HEK293T (cell line): ENCODE results near the gene NFATC1.

Experiments
- CTCF ChIA-PET: fragments of 350-600 bp; formaldehyde crosslinking; extraction: SDS; loops from one replicate; lab custom pipeline; 2021; ENCODE audit warnings: antibody characterized with exemption, inconsistent platforms; lab: Yijun Ruan, JAX
- POLR2A ChIA-PET: fragments of 350-600 bp; formaldehyde crosslinking; extraction: SDS; loops from one replicate; lab custom pipeline; 2020; ENCODE audit warnings: antibody characterized with exemption, inconsistent platforms; lab: Yijun Ruan, JAX
- DNase-seq: peaks from one replicate; pipeline ENCODE4 v3.0.0; 2012; ENCODE audit warnings: mixed read lengths; ENCODE audit errors: extremely low spot score
- ARNT ChIP-seq: fragments of 450-650 bp; IDR thresholded peaks from 2 replicates; pipeline ENCODE4 v1.6.1; 2017; ENCODE audit warnings: mild to moderate bottlenecking
- BHLHE40 ChIP-seq: fragments of 450-650 bp; IDR thresholded peaks from 2 replicates; pipeline ENCODE4 v1.6.1; 2016; ENCODE audit warnings: mild to moderate bottlenecking, moderate library complexity, borderline replicate concordance
- CTBP1 ChIP-seq: fragments of 450-650 bp; IDR thresholded peaks from 2 replicates; pipeline ENCODE4 v1.6.1; 2016; ENCODE audit warnings: borderline replicate concordance
- ELF4 ChIP-seq: fragments of 450-650 bp; IDR thresholded peaks from 2 replicates; pipeline ENCODE4 v1.6.1; 2017; ENCODE audit warnings: antibody characterized with exemption
- FOXA1 ChIP-seq: fragments of 450-650 bp; IDR thresholded peaks from 2 replicates; pipeline ENCODE4 v1.6.1; 2016; ENCODE audit warnings: mild to moderate bottlenecking
- FOXK2 ChIP-seq: fragments of 450-650 bp; IDR thresholded peaks from 2 replicates; pipeline ENCODE4 v1.6.1; 2016; ENCODE audit warnings: mild to moderate bottlenecking
- FOXM1 ChIP-seq: fragments of 450-650 bp; IDR thresholded peaks from 2 replicates; pipeline ENCODE4 v1.6.1; 2017; ENCODE audit warnings: mild to moderate bottlenecking, borderline replicate concordance
- HDGF ChIP-seq: fragments of 450-650 bp; IDR thresholded peaks from 2 replicates; pipeline ENCODE4 v1.6.1; 2017; ENCODE audit warnings: antibody characterized with exemption, borderline replicate concordance
- L3MBTL2 ChIP-seq: fragments of 450-650 bp; conservative IDR thresholded peaks from 2 replicates; pipeline ENCODE4 v1.6.1; 2016; ENCODE audit warnings: mild to moderate bottlenecking
- LEF1 ChIP-seq: fragments of 450-650 bp; IDR thresholded peaks from 2 replicates; pipeline ENCODE4 v1.6.1; 2017; ENCODE audit warnings: mild to moderate bottlenecking, borderline replicate concordance
- NFRKB ChIP-seq: fragments of 450-650 bp; IDR thresholded peaks from 2 replicates; pipeline ENCODE4 v1.6.1; 2016; ENCODE audit warnings: mild to moderate bottlenecking, moderate library complexity
- SP1 ChIP-seq: fragments of 450-650 bp; IDR thresholded peaks from 2 replicates; pipeline ENCODE4 v1.6.1; 2017
- SUZ12 ChIP-seq: fragments of 450-650 bp; IDR thresholded peaks from 2 replicates; pipeline ENCODE4 v1.6.1; 2016; ENCODE audit warnings: mild to moderate bottlenecking
- TARDBP ChIP-seq: fragments of 450-650 bp; IDR thresholded peaks from 2 replicates; pipeline ENCODE4 v1.6.1; 2016
- ZNF384 ChIP-seq: fragments of 450-650 bp; IDR thresholded peaks from 2 replicates; pipeline ENCODE4 v1.6.1; 2016
- TF ChIP-seq, protein P1 (sequence below): fragments of 450-650 bp; IDR thresholded peaks from 2 replicates; pipeline ENCODE4 v1.6.1; 2016

The NFATC1 gene

DNA sequence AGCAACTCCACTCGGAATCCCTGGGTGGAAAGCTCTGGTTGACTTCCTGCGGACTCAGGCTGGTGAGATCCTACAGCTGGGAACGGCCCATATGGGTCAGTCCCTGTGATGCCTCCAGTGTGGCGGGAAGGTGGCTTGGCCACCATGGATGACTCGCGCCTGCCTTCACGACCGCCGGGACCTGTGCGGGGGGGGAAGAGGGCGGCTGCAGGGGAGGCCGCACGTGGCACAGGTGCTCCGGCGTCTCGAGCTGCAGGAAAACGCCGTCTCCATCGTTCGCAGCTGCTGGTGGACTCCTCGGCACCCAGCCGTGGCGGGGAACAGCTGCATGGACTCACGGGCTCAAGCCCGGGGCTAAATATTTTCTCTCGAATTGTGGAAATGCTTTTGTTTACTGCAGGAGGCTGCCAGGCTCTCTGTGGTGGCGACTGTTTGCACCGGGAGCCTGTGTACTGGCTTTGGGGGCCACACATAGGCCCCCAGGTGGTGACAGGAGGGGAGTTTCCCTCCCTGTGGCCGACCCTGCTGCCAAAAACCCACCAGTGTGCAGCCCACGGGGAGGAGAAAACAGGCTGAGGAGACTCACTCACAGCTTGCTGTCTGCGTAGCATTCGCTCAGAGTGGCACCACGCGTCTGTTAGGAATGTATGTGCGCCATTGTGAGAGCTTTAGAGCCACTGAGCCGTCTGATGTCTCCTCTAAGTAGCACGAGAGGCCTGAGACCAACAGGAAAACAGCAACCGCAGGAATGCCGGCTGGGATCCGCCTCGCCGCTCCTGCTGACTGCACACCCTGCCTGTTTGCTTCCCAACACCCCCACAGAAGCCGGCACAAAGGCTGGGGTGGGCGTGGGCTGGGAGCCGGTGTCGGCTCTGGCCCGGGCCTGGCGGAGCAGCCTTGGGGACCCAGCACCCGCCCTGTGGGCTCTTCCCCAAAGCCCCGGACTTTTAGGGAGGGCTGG is 89.2 kb downstream of the NFATC1 start:
- TF ChIP-seq LEF1 (no peak), NFRKB (no peak), ZNF384 (no peak), HDGF (no peak), FOXK2 (no peak), ELF4 (no peak), SUZ12 (no peak), FOXM1 (no peak), BHLHE40 (no peak), ARNT (no peak)
- TF ChIP-seq, protein P1, sequence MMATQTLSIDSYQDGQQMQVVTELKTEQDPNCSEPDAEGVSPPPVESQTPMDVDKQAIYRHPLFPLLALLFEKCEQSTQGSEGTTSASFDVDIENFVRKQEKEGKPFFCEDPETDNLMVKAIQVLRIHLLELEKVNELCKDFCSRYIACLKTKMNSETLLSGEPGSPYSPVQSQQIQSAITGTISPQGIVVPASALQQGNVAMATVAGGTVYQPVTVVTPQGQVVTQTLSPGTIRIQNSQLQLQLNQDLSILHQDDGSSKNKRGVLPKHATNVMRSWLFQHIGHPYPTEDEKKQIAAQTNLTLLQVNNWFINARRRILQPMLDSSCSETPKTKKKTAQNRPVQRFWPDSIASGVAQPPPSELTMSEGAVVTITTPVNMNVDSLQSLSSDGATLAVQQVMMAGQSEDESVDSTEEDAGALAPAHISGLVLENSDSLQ: no peak
- no peak for DNase-seq
- CTCF ChIA-PET: no interaction called here
- POLR2A ChIA-PET: no interaction called here

DNA sequence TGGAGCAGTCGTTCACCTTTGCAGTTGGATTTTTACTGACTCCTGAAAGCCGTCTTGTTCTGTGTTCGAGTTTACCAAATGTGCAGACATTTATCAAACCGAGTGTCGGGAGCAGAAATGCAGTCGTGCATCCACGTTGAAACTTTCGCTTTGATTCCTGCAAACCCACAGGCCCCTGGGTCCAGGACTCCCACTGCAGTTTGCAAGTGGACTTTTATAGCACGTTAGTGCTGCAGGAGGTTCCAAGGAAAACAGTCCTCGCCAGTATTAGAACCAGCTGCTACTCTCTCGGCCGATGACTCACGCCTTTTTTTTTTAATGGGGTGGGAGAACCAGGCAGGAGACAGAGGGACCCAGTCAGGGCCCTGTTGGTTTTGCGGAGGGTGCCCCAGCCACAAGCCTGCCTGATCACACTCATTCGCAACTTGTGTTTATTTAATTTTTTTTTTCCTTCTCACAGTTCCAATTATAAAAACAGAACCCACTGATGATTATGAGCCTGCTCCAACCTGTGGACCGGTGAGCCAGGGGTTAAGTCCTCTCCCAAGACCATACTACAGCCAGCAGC is 90.1 kb downstream of the NFATC1 start:
- CTCF ChIA-PET: no interaction called here
- POLR2A ChIA-PET: no interaction called here
- TF ChIP-seq FOXK2 (no peak), NFRKB (no peak), HDGF (no peak), ARNT (no peak), SP1 (no peak), ZNF384 (no peak), L3MBTL2 (no peak), BHLHE40 (no peak), CTBP1 (no peak), SUZ12 (no peak), LEF1 (no peak), FOXM1 (no peak), FOXA1 (no peak), TARDBP (no peak), ELF4 (no peak)
- TF ChIP-seq, protein P1: no peak
- no peak for DNase-seq

DNA sequence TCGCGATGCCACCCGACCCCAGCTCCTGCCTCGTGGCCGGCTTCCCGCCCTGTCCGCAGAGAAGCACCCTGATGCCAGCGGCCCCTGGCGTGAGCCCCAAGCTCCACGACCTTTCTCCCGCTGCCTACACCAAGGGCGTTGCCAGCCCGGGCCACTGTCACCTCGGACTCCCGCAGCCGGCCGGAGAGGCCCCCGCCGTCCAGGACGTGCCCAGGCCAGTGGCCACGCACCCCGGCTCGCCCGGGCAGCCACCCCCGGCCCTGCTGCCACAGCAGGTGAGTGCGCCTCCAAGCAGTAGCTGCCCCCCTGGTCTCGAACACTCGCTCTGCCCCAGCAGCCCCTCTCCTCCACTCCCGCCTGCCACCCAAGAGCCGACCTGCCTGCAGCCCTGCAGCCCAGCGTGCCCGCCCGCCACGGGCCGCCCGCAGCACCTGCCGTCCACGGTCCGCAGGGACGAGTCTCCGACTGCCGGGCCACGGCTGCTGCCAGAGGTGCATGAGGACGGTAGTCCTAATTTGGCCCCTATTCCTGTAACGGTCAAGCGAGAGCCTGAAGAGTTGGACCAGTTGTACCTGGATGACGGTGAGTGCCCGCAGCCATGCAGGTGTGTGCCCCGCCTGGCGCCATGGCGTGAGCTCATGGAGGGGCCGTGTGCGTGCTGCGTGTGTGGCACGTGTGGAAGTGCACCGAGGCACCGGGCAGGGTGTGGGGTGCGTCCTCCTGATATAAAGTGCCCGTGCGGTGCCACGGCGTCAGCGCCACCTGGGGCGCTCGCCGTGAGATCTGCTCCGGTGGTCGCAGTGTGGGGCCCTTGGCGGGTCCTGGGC is 90.8 kb downstream of the NFATC1 start:
- CTCF ChIA-PET: no interaction called here
- TF ChIP-seq, protein P1: no peak
- TF ChIP-seq ARNT (no peak), CTBP1 (no peak), ELF4 (no peak)

DNA sequence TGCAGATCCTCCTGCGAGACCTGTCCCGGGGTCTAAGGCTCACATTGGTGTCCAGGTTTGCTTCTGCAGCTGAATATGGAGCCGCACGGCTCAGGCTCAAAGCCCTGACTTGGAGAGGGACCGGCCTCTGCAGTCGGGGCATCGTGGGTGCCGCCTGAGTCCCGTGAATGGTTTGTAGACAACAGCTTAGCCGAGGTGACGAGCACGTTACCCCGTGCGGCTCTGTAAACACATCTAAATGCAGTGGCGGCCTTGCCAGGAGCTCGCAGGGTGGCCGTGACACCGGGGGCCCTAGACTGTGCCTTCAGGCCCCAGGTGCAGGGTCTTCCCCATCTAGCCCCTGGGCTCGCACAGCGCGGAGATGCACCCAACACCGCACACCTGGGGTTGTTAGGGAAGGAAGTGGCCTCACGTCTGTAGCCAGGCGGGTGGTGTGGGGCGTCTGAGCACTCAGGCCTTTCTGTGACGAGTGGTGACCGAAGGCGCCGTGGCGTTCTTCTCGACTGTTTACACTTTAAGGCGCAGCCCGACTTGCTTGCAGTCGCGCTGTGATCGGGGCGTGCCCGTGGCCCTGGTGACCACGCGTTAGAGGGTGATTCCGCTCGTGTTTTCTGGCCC is 91.6 kb downstream of the NFATC1 start:
- DNase-seq: no peak
- TF ChIP-seq FOXK2 (no peak), LEF1 (no peak), ZNF384 (no peak), TARDBP (no peak), NFRKB (no peak), ELF4 (no peak), FOXA1 (no peak), SUZ12 (no peak), ARNT (no peak), FOXM1 (no peak), CTBP1 (no peak), SP1 (no peak), BHLHE40 (no peak), HDGF (no peak), L3MBTL2 (no peak)
- TF ChIP-seq, protein P1: no peak
- ChIA-PET POLR2A (no interaction called here), CTCF (no interaction called here)

More for the DNA sequence above, 90.8 kb downstream of the NFATC1 start:
- POLR2A ChIA-PET: no interaction called here
- no peak for DNase-seq
